OCI-LY3 (cell line): ENCODE results near the gene CABP4.
"Not testable (repeated sequence)": the region's sequence is repeated elsewhere in the genome, so short reads cannot be mapped to it uniquely, and the experiment has no call there.

Source experiments
- CTCF ChIP-seq: fragments of 200-600, 300-600 bp; sonication (generic); IDR thresholded peaks from 2 replicates; pipeline ENCODE4 v1.5.1; 2014; ENCODE audit warnings: antibody characterized with exemption, low read length, low read depth
- EZH2phosphoT487 ChIP-seq: fragments of 200-600 bp; shearing (Covaris generic); IDR thresholded peaks from 2 replicates; pipeline ENCODE4 v1.6.1; 2018; ENCODE audit warnings: antibody characterized with exemption, mixed run types, low read depth

GRCh38 chr11:67477344-67478050, 22.3 kb downstream of the CABP4 start:
- TF ChIP-seq CTCF, EZH2phosphoT487: not testable (repeated sequence)
